HL-60/S4 (cell line): ENCODE data around the gene CTDSPL.

Source experiments
- in situ Hi-C: fragments of 300-500 bp; cut with MboI; formaldehyde crosslinking; loops from 2 replicates; pipeline ENCODE4 v1.14.3; 2022; ENCODE audit warnings: low sequenced_read_pairs

Gene CTDSPL

GRCh38 chr3:37852771-37853170, 8.9 kb upstream of the CTDSPL start:
- in situ Hi-C loops = loop anchor here (10.0 kb wide), 1 partner anchor 122 kb away; no protein-coding TSS in a partner anchor

- in situ Hi-C loops = loop anchor here (10.0 kb wide), 1 partner anchor 121 kb away; no protein-coding TSS in a partner anchor
Measured at GRCh38 chr3:37853691-37854413, 7.8 kb upstream of the CTDSPL start.

- in situ Hi-C loops = loop anchor here (10.0 kb wide), 1 partner anchor 119 kb away; no protein-coding TSS in a partner anchor
Measured at GRCh38 chr3:37855363-37855970, 6.2 kb upstream of the CTDSPL start.

GRCh38 chr3:37856381-37856780, 5.3 kb upstream of the CTDSPL start:
- in situ Hi-C loops = loop anchor here (10.0 kb wide), 1 partner anchor 118 kb away; no protein-coding TSS in a partner anchor

- in situ Hi-C loops = loop anchor here (10.0 kb wide), 1 partner anchor 116 kb away; no protein-coding TSS in a partner anchor
Measured at GRCh38 chr3:37858742-37859141, 2.9 kb upstream of the CTDSPL start.

DNA sequence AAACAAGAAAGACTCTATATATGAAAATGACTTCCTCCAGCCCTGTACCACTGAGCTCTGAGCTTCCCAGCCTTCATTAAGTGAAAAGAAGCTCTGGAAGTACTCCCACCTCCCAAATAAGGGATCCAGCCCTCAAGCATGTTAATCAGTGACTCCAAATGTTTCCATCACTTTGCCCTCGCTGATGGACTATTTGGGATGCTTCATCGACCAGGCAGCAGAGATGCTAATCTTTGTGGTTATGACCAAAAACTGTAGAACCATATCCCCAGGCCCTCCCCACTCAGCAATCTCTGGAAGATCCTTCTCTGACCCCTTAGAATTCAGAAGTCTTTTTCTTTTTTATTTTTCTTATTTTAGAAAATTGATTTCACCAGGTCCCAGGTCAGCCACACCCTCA, 2.3 kb upstream of the CTDSPL start:
- in situ Hi-C loops = loop anchor here (10.0 kb wide), 1 partner anchor 115 kb away; no protein-coding TSS in a partner anchor

DNA sequence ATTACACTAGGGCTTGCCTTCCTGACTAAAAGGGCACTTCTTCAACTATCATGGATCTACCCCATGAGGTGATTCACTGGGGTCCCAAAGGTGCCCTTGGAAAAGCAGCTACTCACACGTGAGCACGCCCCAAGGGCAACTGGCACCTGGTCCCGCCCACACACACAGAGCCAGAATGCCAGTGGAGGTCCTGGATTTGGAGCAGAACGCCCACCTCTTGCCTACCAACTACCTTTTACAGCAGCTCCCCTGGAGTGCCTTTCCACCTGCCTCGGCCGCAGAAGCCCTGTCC, 1.8 kb upstream of the CTDSPL start:
- in situ Hi-C loops = loop anchor here (10.0 kb wide), 1 partner anchor 115 kb away; no protein-coding TSS in a partner anchor

DNA sequence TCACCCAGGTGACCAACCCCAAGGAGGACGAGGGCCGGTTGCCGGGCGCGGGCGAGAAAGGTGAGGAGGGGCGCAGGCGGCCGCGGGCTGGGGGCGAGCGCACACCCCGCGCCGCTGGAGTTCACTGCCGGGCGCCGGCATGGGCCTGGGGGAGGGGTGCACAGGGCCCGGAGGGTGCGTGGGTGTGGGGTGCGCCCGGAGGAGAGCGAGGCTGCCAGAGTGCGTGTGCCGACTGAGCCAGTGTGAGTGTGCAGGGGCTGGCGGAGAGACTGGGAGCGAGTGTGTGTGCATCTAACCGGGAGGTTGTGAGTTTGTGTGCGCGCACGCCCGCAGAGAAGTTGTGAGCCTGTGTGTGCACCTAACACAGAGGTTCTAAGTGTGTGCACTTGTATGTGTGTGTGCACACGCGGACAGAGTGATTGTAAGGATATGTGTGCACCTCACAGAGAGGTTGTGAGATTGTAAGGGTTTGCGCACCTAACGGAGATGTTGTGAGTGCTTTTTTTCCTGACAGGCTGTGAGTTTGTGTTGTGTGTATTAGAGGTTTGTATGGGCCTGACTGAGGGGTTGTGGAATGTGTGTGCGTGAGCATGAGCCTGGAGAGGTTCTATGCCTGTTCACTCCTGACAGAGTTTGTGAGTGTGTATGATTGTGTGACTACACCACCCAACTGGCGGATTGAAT, 681 bp downstream of the CTDSPL start:
- in situ Hi-C loops = no loop called here

GRCh38 chr3:37862903-37863815, 1.5 kb downstream of the CTDSPL start:
- in situ Hi-C loops = no loop called here

GRCh38 chr3:37863949-37864822, 2.5 kb downstream of the CTDSPL start:
- in situ Hi-C loops = no loop called here

DNA sequence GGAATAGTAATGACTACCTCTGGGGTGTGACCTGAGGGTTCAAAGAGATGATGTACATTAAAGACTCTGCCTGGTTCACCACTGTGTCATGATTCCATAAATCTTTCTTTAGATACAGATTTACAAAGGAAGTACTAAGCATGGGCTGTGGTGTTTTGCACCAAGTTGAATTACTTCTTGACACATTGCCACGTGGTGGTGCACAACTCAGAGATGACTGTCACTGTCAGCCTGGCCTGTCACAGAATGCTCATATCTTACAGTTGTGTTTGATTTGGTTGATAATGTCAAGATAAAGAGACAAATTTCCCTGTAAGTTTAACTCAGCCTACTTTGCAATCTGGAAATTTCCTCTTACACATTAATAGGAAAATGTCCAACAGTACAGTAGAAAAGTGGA, 3.2 kb downstream of the CTDSPL start:
- in situ Hi-C loops = no loop called here

- in situ Hi-C loops = no loop called here
Measured at GRCh38 chr3:37867144-37867543, 5.5 kb downstream of the CTDSPL start.

DNA sequence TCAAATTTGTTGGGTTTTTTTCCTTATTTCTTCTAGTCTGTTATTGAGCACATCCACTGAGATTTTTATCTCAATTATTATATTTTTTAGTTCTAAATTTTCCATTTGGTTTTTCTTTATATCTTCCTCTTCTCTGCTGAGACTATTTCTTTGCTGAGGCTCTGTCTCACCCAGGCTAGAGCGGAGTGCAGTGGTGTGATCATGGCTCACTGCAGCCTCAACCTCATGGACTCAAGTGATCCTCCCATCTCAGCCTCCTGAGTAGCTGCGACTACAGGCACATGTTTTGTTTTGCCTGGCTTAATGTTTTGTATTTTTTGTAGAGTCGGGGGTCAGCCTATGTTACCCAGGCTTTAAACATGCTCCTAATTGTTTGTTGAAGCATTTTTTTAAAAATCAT, 10.2 kb downstream of the CTDSPL start:
- in situ Hi-C loops = no loop called here

GRCh38 chr3:37872413-37873160, 10.9 kb downstream of the CTDSPL start:
- in situ Hi-C loops = no loop called here

GRCh38 chr3:37876279-37876678, 14.6 kb downstream of the CTDSPL start:
- in situ Hi-C loops = no loop called here

DNA sequence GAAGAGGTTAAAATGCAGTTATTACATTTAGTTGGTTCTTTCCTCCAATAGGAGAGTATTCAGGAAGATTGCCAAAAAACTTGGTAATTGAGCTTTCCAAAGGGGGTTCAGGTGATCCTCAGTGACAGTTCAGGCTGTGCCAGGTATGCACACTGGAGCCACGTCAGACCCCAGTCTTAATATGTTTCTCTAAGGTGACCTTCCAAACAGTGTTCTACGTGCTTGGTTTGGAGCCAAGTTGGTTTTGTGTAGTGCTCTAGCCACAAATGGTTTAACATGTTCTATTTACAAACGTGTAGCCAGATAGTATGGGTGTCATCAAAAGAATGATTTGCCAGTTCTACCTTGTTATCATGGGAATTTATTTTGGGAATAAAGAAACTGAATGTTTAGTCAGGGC, 21.0 kb downstream of the CTDSPL start:
- in situ Hi-C loops = no loop called here

DNA sequence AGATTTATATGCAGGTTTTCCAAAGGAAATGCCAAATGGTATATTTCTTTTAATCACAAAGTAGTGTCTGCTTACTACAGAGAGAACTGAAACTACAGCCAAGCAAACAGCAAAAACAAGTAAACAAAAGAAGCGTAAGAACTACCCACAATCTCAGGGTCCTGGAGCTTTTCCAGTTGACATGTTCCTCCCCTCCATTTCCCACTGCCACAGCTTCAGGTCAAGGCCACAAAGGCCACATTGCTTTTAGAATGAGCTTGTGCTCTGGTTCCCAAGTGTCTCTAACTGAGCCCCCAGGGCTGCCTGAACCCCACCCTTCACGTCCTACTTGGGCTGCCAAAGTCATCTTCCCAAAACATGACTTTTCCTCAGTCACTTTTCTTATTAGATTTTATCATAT, 24.1 kb downstream of the CTDSPL start:
- in situ Hi-C loops = no loop called here

DNA sequence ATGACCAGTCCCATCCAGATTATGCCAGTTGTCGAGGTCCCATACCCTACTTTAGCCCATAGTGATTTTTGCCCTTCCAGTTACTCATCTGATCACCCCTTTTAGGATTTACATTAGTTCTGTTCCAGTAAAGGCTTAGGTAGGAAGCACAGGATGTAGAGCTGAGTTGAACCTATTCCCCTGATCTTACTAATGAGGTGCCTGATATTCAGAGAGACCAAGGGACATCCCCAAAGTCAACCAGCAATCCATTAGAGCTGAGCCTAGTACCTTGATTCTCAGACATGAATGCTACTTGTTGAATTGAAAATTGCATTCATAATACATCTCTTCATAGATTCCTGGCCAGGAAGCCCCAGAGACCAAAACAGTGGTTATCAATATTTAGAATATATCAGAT, 24.7 kb downstream of the CTDSPL start:
- in situ Hi-C loops = no loop called here

GRCh38 chr3:37887062-37887461, 25.4 kb downstream of the CTDSPL start:
- in situ Hi-C loops = no loop called here
